Daoy (cell line): ENCODE measurements around the gene GPI. TPM values are rescaled to one million over a fixed set of nuclear protein-coding genes. Genes with fewer than 3 reads are reported as not detected.
"Not testable (repeated sequence)": the region's sequence is repeated elsewhere in the genome, so short reads cannot be mapped to it uniquely, and the experiment has no call there.

ENCODE experiments used
- DNase-seq: peaks from one replicate; pipeline ENCODE4 v3.0.0-alpha.2; 2015; ENCODE audit warnings: low read depth
- total RNA-seq: library from RNA; depleted of rRNA; stranded (reverse); fragments of >200 nt; shearing (Covaris generic); gene quantifications from 2 replicates; pipeline ENCODE4 v1.2.3, GENCODE V29; 2014; rRNA removed

The GPI gene
- 124 and 134 TPM in 2 replicates for total RNA-seq

DNA sequence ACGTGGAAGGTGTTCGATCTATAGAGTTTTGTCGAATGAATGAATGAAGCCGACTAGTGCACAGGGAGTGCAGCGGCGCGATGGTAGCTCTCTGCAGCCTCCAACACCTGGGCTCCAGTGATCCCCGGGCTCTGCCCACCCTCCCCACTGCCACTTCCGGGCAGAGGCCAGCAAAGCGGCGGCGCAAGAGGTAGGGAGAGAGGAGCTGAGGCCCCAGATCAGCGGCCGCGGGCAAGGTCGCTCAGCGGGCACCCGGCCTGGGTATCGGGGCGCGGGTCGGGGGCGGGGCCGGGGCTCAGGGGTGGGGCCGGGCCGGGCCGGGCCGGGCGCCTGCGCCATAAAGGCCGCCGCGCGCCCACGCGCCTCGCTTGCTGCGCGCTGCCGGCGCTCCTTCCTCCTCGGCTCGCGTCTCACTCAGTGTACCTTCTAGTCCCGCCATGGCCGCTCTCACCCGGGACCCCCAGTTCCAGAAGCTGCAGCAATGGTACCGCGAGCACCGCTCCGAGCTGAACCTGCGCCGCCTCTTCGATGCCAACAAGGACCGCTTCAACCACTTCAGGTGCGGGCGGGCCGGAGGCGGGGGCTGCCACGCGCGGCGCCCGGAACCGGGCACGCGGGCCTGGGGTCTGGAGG is at the start of gene GPI:
GPI (plus strand) TSS at position 367 of the 633 bp plus-strand sequence; CDS start at position 438, 71 bp downstream.
- peak; percentile 71 for DNase-seq

DNA sequence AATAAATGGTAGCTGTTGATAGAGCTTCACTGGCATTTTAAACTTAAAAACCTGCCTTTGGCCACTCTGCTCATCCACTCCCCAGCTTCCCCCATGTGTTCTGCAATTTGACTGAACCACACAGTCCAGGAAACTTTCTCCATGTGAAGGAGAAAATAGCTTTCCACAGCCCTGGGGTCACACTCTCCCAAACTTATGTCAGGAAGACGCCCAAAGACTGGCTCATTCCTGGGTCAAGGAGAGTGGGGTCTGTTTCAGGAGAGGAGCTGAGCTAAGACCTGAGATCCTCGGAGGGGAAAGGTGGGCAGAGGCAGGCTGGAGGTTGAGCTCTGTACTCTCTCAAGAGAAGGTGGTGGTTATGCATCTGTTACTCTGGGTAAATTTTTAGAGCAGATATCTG is 48.7 kb upstream of the GPI start:
- no peak for DNase-seq

GRCh38 chr19:34316741-34317301 is 48.2 kb upstream of the GPI start:
- DNase-seq, result no peak

- DNase-seq, result peak; percentile 24
Observed at GRCh38 chr19:34317311-34317927, 47.6 kb upstream of the GPI start.

DNA sequence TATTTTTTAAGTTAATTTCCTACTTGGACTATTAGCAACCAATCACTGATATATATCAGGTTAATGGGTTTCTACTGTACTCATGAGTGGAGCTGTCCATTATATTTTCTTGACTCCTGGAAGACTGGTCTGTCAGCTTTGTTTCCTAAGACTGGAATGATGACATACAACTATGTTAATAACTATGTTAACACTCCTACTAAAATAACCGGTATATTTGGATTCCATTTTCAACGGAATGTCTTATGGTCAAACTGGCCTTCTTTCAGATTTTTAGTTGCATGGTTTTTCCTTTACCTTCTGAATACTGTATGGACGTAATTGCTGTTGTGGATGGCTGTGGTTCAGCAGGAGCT is 45.8 kb upstream of the GPI start:
- no peak for DNase-seq

DNA sequence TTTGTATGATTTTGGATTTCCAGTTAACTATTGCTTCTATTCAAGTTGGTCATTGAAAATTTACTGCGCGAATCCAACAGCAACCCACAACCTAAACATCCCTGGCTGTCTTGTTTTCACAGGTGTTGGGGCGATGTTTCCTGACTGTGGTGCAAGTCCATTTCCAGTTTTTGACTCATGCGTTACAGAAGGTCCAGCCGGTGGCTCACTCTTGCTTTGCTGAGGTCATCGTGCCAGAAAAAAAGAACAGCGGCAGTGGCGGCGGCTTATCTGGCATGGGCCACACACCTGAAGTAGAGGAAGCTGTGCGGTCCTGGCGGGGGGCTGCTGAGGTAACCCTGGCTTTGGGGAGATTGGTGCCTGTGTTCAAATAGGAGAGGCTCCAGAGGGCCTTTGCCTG is 45.2 kb upstream of the GPI start:
- peak; percentile 64 for DNase-seq

DNA sequence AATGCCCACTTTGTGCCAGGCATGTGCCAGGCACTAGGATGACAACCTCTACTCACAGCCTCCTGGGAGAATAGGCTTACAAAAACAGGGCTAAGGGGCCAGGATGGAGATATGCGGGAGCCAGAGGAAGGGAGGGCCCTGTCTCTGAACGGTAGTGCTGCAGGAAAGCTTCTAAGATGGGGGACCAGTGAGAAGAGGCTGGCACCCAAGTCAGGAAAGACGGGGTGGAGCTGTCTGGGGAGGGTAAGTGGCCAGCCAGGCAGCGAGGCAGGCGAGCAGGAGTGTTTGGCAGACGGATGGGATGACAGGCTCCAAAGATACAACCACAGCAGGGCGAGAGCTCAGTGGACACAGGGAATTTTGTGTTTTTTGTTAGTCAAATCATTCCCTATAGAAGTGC is 44.7 kb upstream of the GPI start:
- DNase-seq, result no peak

DNA sequence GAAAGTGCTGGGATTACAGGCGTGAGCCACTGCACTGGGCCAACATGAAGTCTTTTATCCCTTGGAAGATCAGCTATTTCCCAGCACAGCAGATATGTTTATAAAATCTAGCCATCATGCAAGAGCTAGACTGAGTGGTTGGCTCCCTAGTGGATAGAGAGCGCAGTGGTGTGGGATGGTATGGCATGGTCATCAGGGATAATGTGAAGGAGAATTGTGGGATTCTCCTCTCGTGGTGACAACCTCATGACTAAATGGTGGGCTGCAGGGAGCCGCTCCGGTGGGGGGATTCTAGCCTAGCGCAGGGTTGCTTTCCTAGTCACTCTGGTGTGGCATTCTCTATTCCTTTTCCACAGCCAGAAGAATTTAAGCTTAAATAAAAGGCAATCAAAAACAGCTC is 43.3 kb upstream of the GPI start:
- no peak for DNase-seq

- DNase-seq, result no peak
Observed at GRCh38 chr19:34323433-34324204, 41.4 kb upstream of the GPI start.

DNA sequence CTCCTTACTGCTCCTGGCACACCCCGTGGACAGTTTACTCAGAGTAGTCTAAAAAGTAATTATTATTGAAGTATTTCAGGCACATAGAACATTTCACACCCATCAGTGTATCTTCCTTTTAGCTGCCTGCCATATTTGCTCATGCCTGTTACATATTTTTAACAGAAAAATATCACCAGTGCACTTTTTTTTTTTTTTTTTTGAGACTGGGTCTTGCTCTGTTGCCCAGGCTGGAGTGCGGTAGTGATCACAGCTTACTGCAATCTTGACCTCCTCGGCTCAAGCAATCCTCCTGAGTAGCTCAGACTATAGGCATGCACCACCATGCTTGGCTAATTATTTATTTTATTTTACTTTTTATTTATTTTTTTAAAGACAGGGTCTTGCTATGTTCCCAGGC is 40.7 kb upstream of the GPI start:
- no peak for DNase-seq

DNA sequence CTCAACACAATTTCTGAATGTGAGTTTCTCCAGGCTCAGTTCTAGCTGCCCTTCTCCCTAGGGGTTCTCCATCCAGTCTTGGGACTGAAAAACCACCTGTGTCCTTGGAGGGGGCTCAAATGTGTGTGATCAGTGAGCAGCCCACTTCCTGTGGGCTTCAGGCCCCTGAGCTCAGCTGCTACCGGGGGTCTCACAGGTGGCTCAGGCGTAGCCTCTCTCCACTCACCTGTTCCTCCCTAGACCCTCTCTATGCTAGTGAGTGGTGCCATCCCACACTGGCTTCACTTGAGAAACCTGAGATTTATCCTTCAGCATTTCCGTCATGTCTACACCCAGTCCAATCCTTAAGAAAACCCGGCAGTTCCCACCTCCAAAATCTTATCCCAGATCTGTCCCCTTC is 39.8 kb upstream of the GPI start:
- DNase-seq, result no peak

- DNase-seq, result no peak
Observed at GRCh38 chr19:34325981-34326787, 38.8 kb upstream of the GPI start.

GRCh38 chr19:34327851-34328250 is 37.1 kb upstream of the GPI start:
- DNase-seq, result no peak

GRCh38 chr19:34328982-34329381 is 36.0 kb upstream of the GPI start:
- no peak for DNase-seq

DNA sequence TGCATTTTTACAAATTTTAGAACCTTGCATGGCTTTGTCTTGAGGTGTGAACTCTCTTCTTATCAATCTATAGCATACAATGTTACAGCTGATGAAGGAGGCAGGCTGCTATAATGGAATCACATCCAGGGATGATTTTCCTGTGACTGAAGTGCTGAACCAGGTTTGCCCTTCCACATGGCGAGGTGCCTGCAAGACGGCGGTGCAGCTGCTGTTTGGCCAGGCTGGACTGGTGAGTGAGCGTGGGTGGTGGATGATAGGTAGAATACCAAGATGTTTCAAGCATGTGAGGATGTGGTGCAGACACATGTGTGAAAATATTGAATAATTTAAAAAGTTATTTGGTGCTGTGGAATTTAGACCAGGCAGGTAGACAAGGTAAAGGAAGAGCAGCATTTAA is 34.9 kb upstream of the GPI start:
- no peak for DNase-seq

DNA sequence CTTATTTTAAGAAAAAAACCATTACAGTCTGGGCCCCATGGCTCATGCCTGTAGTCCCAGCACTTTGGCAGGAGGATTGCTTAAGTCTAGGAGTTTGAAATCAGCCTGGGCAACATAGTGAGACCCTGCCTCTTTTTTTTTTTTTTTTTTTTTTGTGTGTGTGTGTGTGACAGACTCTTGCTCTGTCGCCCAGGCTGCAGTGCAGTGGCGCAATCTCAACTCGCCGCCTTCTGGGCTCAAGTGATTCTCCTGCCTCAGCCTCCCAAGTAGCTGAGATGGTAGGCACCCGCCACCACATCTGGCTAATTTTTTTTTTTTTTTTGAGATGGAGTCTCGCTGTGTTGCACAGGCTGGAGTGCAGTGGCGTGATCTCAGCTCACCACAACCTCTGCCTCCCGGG is 34.4 kb upstream of the GPI start:
- not testable (repeated sequence) for DNase-seq

- DNase-seq, result not testable (repeated sequence)
Observed at GRCh38 chr19:34331596-34331995, 33.4 kb upstream of the GPI start.

DNA sequence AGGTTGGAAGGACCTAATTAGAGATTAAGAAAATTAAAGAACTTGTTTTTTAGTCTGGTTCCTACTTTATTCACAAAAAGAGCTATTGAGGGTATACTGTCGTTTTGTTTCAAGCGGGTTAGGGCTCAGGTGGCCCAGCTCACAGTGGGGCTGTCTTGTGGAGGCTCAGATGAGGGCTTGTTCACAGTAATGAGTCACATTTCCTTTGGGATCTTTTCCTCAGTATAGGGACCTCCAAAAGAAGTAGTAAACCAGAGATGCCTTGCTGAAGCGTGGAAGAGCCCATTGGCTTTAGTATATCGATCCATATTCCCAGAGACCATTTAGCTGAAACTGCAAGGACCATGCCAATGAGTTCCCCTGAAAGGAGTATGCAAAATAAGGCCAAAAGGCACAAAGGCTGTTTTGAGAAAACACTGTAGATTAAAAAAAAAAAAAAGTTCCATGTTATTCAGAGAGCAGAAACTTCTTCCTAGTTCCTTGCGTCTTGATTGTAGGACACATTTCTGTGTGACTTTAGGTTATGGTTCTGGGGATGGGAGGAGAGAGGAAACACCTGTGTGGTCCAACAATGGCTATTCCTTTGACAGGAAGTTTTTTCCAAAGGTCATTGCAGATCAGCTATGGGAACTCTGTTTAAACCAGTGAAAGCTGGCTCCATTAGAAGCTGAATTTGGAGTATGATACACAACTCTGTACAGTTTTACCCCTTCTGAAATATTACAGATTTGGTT is 32.8 kb upstream of the GPI start:
- no peak for DNase-seq

GRCh38 chr19:34335914-34336313 is 29.1 kb upstream of the GPI start:
- no peak for DNase-seq

- no peak for DNase-seq
Observed at GRCh38 chr19:34336781-34337271, 28.2 kb upstream of the GPI start.

GRCh38 chr19:34337739-34338138 is 27.3 kb upstream of the GPI start:
- no peak for DNase-seq
